Lower lobe of right lung (tissue), 2 donors: ENCODE measurements around the gene LPP. TPM values are rescaled to one million over a fixed set of nuclear protein-coding genes. Genes with fewer than 3 reads are reported as not detected.
"Not testable (repeated sequence)": the region's sequence is repeated elsewhere in the genome, so short reads cannot be mapped to it uniquely, and the experiment has no call there.

Experiments
- ATAC-seq, 2 donors: fragments of 200-7000 bp; cut with Tn5 transposase; one replicate each; pipeline ENCODE4 v1.9.1; 2020 to 2022; ENCODE audit warnings: mild to moderate bottlenecking in 2 of 2, moderate library complexity in 2 of 2
- DNase-seq: peaks from one replicate; pipeline ENCODE4 v3.0.0-alpha.2; 2020
- H3K27ac ChIP-seq: fragments of 200-600 bp; one replicate; pipeline ENCODE4 v1.8.0; 2022
- H3K27me3 ChIP-seq: fragments of 200-600 bp; one replicate; pipeline ENCODE4 v1.8.0; 2022; ENCODE audit warnings: low read depth
- H3K36me3 ChIP-seq: fragments of 200-600 bp; one replicate; pipeline ENCODE4 v1.8.0; 2022; ENCODE audit warnings: mild to moderate bottlenecking
- H3K4me1 ChIP-seq: fragments of 200-600 bp; one replicate; pipeline ENCODE4 v1.8.0; 2022
- H3K4me3 ChIP-seq: fragments of 200-600 bp; one replicate; pipeline ENCODE4 v1.8.0; 2022; ENCODE audit warnings: mild to moderate bottlenecking
- H3K9me3 ChIP-seq: fragments of 200-600 bp; one replicate; pipeline ENCODE4 v1.8.0; 2022
- CTCF ChIP-seq: fragments of 200-600 bp; IDR thresholded peaks from one replicate; pipeline ENCODE4 v1.8.0; 2022; ENCODE audit warnings: antibody characterized with exemption, mild to moderate bottlenecking
- intact Hi-C: fragments of 100-400 bp; cut with DNase I; formaldehyde crosslinking; loops from one replicate; pipeline ENCODE4 v1.11.0; 2022
- total RNA-seq: library from RNA; stranded (reverse); fragmentation: NEBNext Ultra II Directional; extraction: Animal tissue kit (Norgen Biotek cat#: 25700); gene quantifications from one replicate; pipeline ENCODE4 v1.2.1, GENCODE V29; 2021
- donor health status: DM: no; HTN: yes; CAD: no; lungs with severe emphysema.

LPP gene
- total RNA-seq, 1 donor from 2014 or later: 180 TPM

- intact Hi-C loops: no loop called here
- H3K27me3 ChIP-seq: no peaks in the 10 kb centered on the region
- DNase-seq (no peak), ATAC-seq (no peak)
- no peak for TF ChIP-seq CTCF
- H3K4me1 ChIP-seq: no peaks in the 10 kb centered on the region
- no peak overlapping the region for H3K27ac ChIP-seq
- no peak overlapping the region for H3K4me3 ChIP-seq
- no peaks in the 10 kb centered on the region for H3K9me3 ChIP-seq
- H3K36me3 ChIP-seq: no peaks in the 10 kb centered on the region
These were observed 29.8 kb upstream of the LPP start for GRCh38 chr3:188124184-188124583.

DNA sequence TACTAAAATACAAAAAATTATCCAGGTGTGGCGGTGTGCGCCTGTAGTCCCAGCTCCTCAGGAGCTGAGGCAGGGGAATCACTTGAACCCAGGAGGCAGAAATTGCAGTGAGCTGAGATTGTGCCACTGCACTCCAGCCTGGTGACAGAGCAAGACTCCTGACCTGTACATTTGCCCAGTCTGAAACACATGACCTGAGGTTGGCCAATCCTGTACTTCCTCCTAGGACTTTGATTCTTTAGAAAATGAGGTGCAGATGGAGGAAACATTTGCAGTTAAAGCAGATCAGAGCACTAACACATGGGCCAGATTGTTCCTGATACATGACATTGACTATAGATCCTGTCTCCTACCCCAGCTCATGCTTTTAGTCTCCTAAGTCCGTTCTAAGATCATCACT, 28.9 kb upstream of the LPP start:
- DNase-seq (no peak), ATAC-seq (peak in 1 of 2 donors; percentile 52)
- Histone ChIP-seq H3K27me3 (no peaks in the 10 kb centered on the region), H3K4me3 (no peak overlapping the region), H3K9me3 (no peaks in the 10 kb centered on the region), H3K36me3 (no peaks in the 10 kb centered on the region), H3K4me1 (no peaks in the 10 kb centered on the region), H3K27ac (no peak overlapping the region)
- no peak for TF ChIP-seq CTCF
- intact Hi-C loops: no loop called here

DNA sequence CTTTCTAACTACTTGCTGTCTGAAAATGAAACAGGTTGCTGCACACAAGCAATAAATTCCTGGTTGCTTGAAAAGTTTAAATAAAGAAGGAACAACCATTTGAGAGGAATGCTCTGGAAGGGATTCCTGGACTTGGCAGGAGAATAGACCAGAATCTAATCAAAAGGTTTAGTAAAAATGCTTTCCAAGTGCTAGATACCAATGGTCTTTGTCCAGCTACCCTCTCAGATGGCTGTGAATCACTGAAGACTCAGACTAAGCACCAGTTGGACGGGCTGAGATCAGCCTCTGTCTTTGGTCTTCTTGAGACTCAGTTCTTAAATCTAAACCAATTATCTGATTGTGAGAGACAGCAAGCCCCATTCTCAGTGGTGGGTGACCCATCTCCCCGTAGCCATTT, 27.7 kb upstream of the LPP start:
- intact Hi-C loops: no loop called here
- no peaks in the 10 kb centered on the region for H3K4me1 ChIP-seq
- no peaks in the 10 kb centered on the region for H3K27me3 ChIP-seq
- no peaks in the 10 kb centered on the region for H3K9me3 ChIP-seq
- no peak overlapping the region for H3K27ac ChIP-seq
- DNase-seq (no peak), ATAC-seq (no peak)
- H3K36me3 ChIP-seq: no peaks in the 10 kb centered on the region
- TF ChIP-seq CTCF: no peak
- H3K4me3 ChIP-seq: no peak overlapping the region

DNA sequence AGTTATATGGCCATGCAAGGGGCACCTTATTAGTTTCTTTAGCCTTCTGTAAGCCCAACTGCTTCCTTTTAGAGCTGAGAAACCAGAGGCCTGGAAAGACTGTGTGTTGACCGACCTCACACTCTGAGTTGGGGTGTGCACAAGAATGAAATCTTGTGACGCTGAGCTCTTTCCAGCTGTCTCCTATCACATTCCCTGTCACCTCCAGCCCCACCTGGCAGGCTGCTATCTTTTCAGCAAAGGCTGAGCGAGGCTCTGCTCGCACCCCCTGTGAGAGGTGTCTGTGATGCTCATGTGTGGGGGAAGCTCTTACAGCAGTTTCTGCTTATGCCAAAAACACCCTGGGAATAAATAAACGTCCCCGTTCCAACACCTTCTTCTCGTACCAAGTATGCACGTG, 27.0 kb upstream of the LPP start:
- H3K4me1 ChIP-seq: no peaks in the 10 kb centered on the region
- DNase-seq: no peak
- no peak for ATAC-seq

GRCh38 chr3:188128905-188129304, 25.1 kb upstream of the LPP start:
- ATAC-seq: no peak
- no peaks in the 10 kb centered on the region for H3K36me3 ChIP-seq
- no peaks in the 10 kb centered on the region for H3K9me3 ChIP-seq

More for the DNA sequence above, 27.0 kb upstream of the LPP start:
- no peaks in the 10 kb centered on the region for H3K27me3 ChIP-seq
- intact Hi-C loops: no loop called here
- no peaks in the 10 kb centered on the region for H3K36me3 ChIP-seq
- no peak overlapping the region for H3K4me3 ChIP-seq
- no peaks in the 10 kb centered on the region for H3K9me3 ChIP-seq
- TF ChIP-seq CTCF: no peak
- H3K27ac ChIP-seq: no peak overlapping the region

DNA sequence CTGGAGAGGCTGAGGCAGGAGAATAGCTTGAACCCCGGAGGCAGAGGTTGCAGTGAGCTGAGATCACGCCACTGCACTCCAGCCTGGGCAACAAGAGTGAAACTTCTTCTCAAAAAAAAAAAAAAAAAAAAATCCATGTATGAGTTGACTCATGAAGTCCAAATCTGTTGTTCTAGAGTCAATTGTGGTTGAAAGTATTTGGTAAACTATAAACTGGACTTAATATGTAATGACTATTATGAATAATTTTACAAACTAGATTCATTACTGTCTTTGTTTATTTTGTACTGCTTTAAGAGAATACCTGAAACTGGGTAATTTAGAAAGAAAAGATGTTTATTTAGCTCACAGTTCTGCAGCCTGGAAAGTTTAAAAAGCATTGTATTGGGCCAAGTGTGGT, 22.9 kb upstream of the LPP start:
- H3K36me3 ChIP-seq, intact Hi-C loops, H3K4me3 ChIP-seq, H3K27ac ChIP-seq, H3K4me1 ChIP-seq, H3K27me3 ChIP-seq, H3K9me3 ChIP-seq, DNase-seq, ATAC-seq: not testable (repeated sequence)

More at GRCh38 chr3:188128905-188129304, 25.1 kb upstream of the LPP start:
- TF ChIP-seq CTCF: no peak
- DNase-seq: no peak
- Histone ChIP-seq H3K27me3 (no peaks in the 10 kb centered on the region), H3K27ac (no peak overlapping the region), H3K4me3 (no peak overlapping the region), H3K4me1 (no peaks in the 10 kb centered on the region)
- intact Hi-C loops: no loop called here
